ENCODE results near the gene NES. TPM values are rescaled to one million over a fixed set of nuclear protein-coding genes. Genes with fewer than 3 reads are reported as not detected.

NES gene
- total RNA-seq, 2 donors from 2014 or later, result 65.8 to 103 TPM

GRCh38 chr1:156655904-156656516 lies 21.2 kb downstream of the NES start:
- H3K9me3 Mint-ChIP-seq, result no peaks in the 10 kb centered on the region
- H3K27ac ChIP-seq (ENCODE audit: low read depth, low read length), result no peak overlapping the region
- peaks cover 19% of the 10 kb centered on the region for H3K4me1 Mint-ChIP-seq
- H3K27me3 Mint-ChIP-seq (ENCODE audit: insufficient read depth), result peaks cover 87% of the 10 kb centered on the region
- DNase-seq, result no peak
- no peak overlapping the region for H3K27ac Mint-ChIP-seq
- H3K9ac ChIP-seq (ENCODE audit: extremely low read depth, low read length, poor library complexity, severe bottlenecking), result no peak overlapping the region
- no peak for TF ChIP-seq CTCF (conservative IDR thresholded peaks at IDR 0.05)
- H3K36me3 ChIP-seq (ENCODE audit: control insufficient read depth, insufficient read depth, low read length), result no peaks in the 10 kb centered on the region
- WGBS, 2 experiments (ENCODE audit: insufficient coverage in 1 of 2, insufficient read length in 1 of 2), result 75% methylated on average over 9 of the region's 9 CpGs; no CpG with 5 or more reads in 1 of the 2 experiments
- no peaks in the 10 kb centered on the region for H3K9me3 ChIP-seq (ENCODE audit: control insufficient read depth, low read length)
- no peaks in the 10 kb centered on the region for H3K36me3 Mint-ChIP-seq (ENCODE audit: low read depth)
- H3K4me3 Mint-ChIP-seq, result no peak overlapping the region
- no peak overlapping the region for H3K4me3 ChIP-seq (ENCODE audit: low read length)
- peaks cover 84% of the 10 kb centered on the region for H3K27me3 ChIP-seq (ENCODE audit: control insufficient read depth, insufficient read depth, low read length, poor library complexity, severe bottlenecking)
- peaks cover 7% of the 10 kb centered on the region for H3K4me1 ChIP-seq (ENCODE audit: control insufficient read depth, insufficient read depth, low read length)

- no peak for DNase-seq
- TF ChIP-seq CTCF (conservative IDR thresholded peaks at IDR 0.05), result no peak
- Mint-ChIP-seq H3K9me3 (no peaks in the 10 kb centered on the region), H3K27me3 (ENCODE audit: insufficient read depth) (peaks cover 94% of the 10 kb centered on the region), H3K4me3 (no peak overlapping the region), H3K27ac (no peak overlapping the region), H3K4me1 (peaks cover 13% of the 10 kb centered on the region), H3K36me3 (ENCODE audit: low read depth) (no peaks in the 10 kb centered on the region)
- Histone ChIP-seq H3K27ac (ENCODE audit: low read depth, low read length) (no peak overlapping the region), H3K9me3 (ENCODE audit: control insufficient read depth, low read length) (no peaks in the 10 kb centered on the region), H3K4me1 (ENCODE audit: control insufficient read depth, insufficient read depth, low read length) (peaks cover 1% of the 10 kb centered on the region), H3K4me3 (ENCODE audit: low read length) (no peak overlapping the region), H3K9ac (ENCODE audit: extremely low read depth, low read length, poor library complexity, severe bottlenecking) (no peak overlapping the region), H3K36me3 (ENCODE audit: control insufficient read depth, insufficient read depth, low read length) (no peaks in the 10 kb centered on the region), H3K27me3 (ENCODE audit: control insufficient read depth, insufficient read depth, low read length, poor library complexity, severe bottlenecking) (peaks cover 91% of the 10 kb centered on the region)
- WGBS, 2 experiments (ENCODE audit: insufficient coverage in 1 of 2, insufficient read length in 1 of 2), result 33 to 77% methylated on average over 1 to 2 of the region's 2 CpGs
Measured at GRCh38 chr1:156655151-156655903, 21.9 kb downstream of the NES start.

- Histone ChIP-seq H3K27me3 (ENCODE audit: control insufficient read depth, insufficient read depth, low read length, poor library complexity, severe bottlenecking) (peaks cover 98% of the 10 kb centered on the region), H3K36me3 (ENCODE audit: control insufficient read depth, insufficient read depth, low read length) (no peaks in the 10 kb centered on the region)
- H3K4me3 Mint-ChIP-seq, result no peak overlapping the region
Measured at GRCh38 chr1:156654700-156655099, 22.5 kb downstream of the NES start.

More at GRCh38 chr1:156654700-156655099, 22.5 kb downstream of the NES start:
- peaks cover 9% of the 10 kb centered on the region for H3K4me1 Mint-ChIP-seq
- no peak overlapping the region for H3K4me3 ChIP-seq (ENCODE audit: low read length)
- no peaks in the 10 kb centered on the region for H3K9me3 ChIP-seq (ENCODE audit: control insufficient read depth, low read length)
- peaks cover 99% of the 10 kb centered on the region for H3K27me3 Mint-ChIP-seq (ENCODE audit: insufficient read depth)
- H3K36me3 Mint-ChIP-seq (ENCODE audit: low read depth), result no peaks in the 10 kb centered on the region
- no peak for DNase-seq
- no peak for TF ChIP-seq CTCF (conservative IDR thresholded peaks at IDR 0.05)
- H3K9ac ChIP-seq (ENCODE audit: extremely low read depth, low read length, poor library complexity, severe bottlenecking), result no peak overlapping the region
- H3K27ac Mint-ChIP-seq, result no peak overlapping the region
- H3K27ac ChIP-seq (ENCODE audit: low read depth, low read length), result no peak overlapping the region
- no peaks in the 10 kb centered on the region for H3K9me3 Mint-ChIP-seq
- no peaks in the 10 kb centered on the region for H3K4me1 ChIP-seq (ENCODE audit: control insufficient read depth, insufficient read depth, low read length)
- WGBS, 2 experiments (ENCODE audit: insufficient coverage in 1 of 2, insufficient read length in 1 of 2), result 95% methylated on average over 1 of the region's 1 CpG; no CpG with 5 or more reads in 1 of the 2 experiments

Data from endodermal cell (in vitro differentiated cells).